ENCODE measurements around the gene TRAPPC6A. TPM values are rescaled to one million over a fixed set of nuclear protein-coding genes. Genes with fewer than 3 reads are reported as not detected.

TRAPPC6A gene
- total RNA-seq, 1 experiment from 2014 or later: 59.9 TPM

DNA sequence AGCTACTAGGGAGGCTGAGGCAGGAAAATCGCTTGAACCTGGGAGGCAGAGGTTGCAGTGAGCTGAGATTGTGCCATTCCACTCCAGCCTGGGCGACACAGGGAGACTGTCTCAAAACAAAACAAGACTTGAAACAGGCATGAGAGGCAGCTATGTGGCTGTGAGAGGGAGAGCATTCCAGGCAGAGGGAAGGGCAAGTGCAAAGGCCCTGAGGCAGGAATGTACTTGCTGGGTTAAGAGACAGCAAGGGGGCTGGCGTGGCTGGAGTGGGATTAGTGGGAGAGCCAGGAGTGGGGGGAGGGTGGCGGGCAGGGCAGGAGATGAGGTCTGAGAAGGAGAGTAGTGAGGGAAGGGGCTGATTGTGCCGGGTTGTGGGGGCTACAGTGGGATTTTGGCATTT lies 45.8 kb upstream of the TRAPPC6A start:
- H3K4me2 ChIP-seq (ENCODE audit: insufficient read depth, insufficient read length, low read length): no peak overlapping the region
- no peak overlapping the region; a peak in 1 of 5 replicates for H3K4me3 Mint-ChIP-seq
- H3K79me2 ChIP-seq (ENCODE audit: insufficient read depth, low read length): no peaks in the 10 kb centered on the region
- H4K8ac ChIP-seq (replicated peaks; ENCODE audit: insufficient read length, low read depth, low read length): no peak overlapping the region
- no peak overlapping the region for H2BK5ac ChIP-seq (ENCODE audit: insufficient read length, low read length)
- H2AFZ ChIP-seq (ENCODE audit: low read length): no peak overlapping the region
- no peak overlapping the region for H3K27ac Mint-ChIP-seq
- H3K79me1 ChIP-seq (ENCODE audit: insufficient read depth, low read depth, low read length, poor library complexity, severe bottlenecking): no peaks in the 10 kb centered on the region
- WGBS (ENCODE audit: extremely low coverage, insufficient read length, low lambda C conversion rate): no CpG with 5 or more reads among the region's 5 CpGs
- H2BK20ac ChIP-seq (ENCODE audit: low read depth, low read length, poor library complexity, severe bottlenecking): no peak overlapping the region
- H2AK5ac ChIP-seq (ENCODE audit: insufficient read length, low read length): no peak overlapping the region
- H3K4me1 ChIP-seq (ENCODE audit: insufficient read depth, low read length): no peaks in the 10 kb centered on the region
- no peak overlapping the region for H2BK15ac ChIP-seq (ENCODE audit: low read depth, low read length)
- H3K27me3 Mint-ChIP-seq (ENCODE audit: low read depth): peaks cover 74% of the 10 kb centered on the region
- H3K14ac ChIP-seq (ENCODE audit: insufficient read depth, low read length): no peak overlapping the region
- no peak overlapping the region for H3T11ph ChIP-seq (ENCODE audit: low read length)
- H3K9me3 ChIP-seq (ENCODE audit: control insufficient read depth, low read depth, low read length): no peaks in the 10 kb centered on the region
- no peak overlapping the region for H3K18ac ChIP-seq (ENCODE audit: insufficient read length, low read depth, low read length)
- no peak overlapping the region for H3K27ac ChIP-seq (ENCODE audit: insufficient read length, low read depth, low read length)
- no peak overlapping the region for H2BK12ac ChIP-seq (ENCODE audit: insufficient read length, low read depth, low read length)
- H3K4me1 Mint-ChIP-seq: peaks cover 0 to 4% of the 10 kb centered on the region in 2 experiments; a peak in 1 of 4 replicates
- no peak overlapping the region for H4K5ac ChIP-seq (ENCODE audit: insufficient read length, low read depth, low read length)
- TF ChIP-seq, protein P1, sequence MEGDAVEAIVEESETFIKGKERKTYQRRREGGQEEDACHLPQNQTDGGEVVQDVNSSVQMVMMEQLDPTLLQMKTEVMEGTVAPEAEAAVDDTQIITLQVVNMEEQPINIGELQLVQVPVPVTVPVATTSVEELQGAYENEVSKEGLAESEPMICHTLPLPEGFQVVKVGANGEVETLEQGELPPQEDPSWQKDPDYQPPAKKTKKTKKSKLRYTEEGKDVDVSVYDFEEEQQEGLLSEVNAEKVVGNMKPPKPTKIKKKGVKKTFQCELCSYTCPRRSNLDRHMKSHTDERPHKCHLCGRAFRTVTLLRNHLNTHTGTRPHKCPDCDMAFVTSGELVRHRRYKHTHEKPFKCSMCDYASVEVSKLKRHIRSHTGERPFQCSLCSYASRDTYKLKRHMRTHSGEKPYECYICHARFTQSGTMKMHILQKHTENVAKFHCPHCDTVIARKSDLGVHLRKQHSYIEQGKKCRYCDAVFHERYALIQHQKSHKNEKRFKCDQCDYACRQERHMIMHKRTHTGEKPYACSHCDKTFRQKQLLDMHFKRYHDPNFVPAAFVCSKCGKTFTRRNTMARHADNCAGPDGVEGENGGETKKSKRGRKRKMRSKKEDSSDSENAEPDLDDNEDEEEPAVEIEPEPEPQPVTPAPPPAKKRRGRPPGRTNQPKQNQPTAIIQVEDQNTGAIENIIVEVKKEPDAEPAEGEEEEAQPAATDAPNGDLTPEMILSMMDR (conservative IDR thresholded peaks at IDR 0.05): no peak
- H3K4ac ChIP-seq (ENCODE audit: low read depth, low read length): no peak overlapping the region
- no peak overlapping the region for H4K91ac ChIP-seq (ENCODE audit: insufficient read length, low read depth, low read length)
- H3K9ac ChIP-seq (ENCODE audit: extremely low read depth, insufficient read length, low read length): no peak overlapping the region
- H3K56ac ChIP-seq (ENCODE audit: insufficient read length, low read depth, low read length): no peak overlapping the region
- no peak overlapping the region for H3K23ac ChIP-seq (ENCODE audit: insufficient read length, low read depth, low read length)
- H3K27me3 ChIP-seq (ENCODE audit: insufficient read depth, low read length): no peaks in the 10 kb centered on the region
- no peak overlapping the region for H2BK120ac ChIP-seq (ENCODE audit: low read depth, low read length, poor library complexity, severe bottlenecking)
- no peaks in the 10 kb centered on the region for H3K9me3 Mint-ChIP-seq
- no peak for DNase-seq
- no peaks in the 10 kb centered on the region for H3K23me2 ChIP-seq (ENCODE audit: insufficient read length, low read depth, low read length, poor library complexity, severe bottlenecking)
- no peaks in the 10 kb centered on the region for H3K36me3 Mint-ChIP-seq (ENCODE audit: insufficient read depth in 1 of 3, low read depth in 3 of 3)
- H4K20me1 ChIP-seq (ENCODE audit: control insufficient read depth, insufficient read depth, insufficient read length): no peaks in the 10 kb centered on the region

All from H9 (cell line).